NCI-H128 (cell line): ENCODE measurements around the gene AGT.
"Not testable (repeated sequence)": the region's sequence is repeated elsewhere in the genome, so short reads cannot be mapped to it uniquely, and the experiment has no call there.

ENCODE experiments used
- DNase-seq: peaks from one replicate; lab custom pipeline; 2025; ENCODE audit not compliant: unreplicated experiment; lab: John Stamatoyannopoulos, UW

Gene AGT

DNA sequence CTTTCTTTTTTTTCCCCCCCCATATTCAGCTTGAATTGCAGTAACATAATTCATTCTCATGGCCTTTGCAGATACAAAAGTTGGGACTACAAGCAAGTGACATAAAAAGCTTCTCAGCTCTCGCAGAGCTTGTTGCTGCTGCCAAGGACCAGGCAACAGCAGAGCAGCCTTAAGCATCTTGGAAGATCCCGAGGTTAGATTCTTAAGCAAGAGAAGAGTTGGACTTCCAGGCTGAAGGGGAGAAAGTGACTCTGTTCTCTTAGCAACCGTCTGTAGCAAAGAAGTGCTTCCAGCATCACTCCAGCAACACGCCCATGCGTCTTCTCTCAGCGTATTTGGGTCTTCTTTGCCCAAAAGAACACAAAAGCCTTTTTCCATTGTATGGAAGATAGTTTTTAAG lies 20.7 kb downstream of the AGT start:
- DNase-seq: no peak

- DNase-seq: no peak
Observed at GRCh38 chr1:230691615-230692014, 22.3 kb downstream of the AGT start.

- DNase-seq: no peak
Observed at GRCh38 chr1:230690101-230690500, 23.8 kb downstream of the AGT start.

GRCh38 chr1:230686747-230687146 lies 27.2 kb downstream of the AGT start:
- DNase-seq: no peak

DNA sequence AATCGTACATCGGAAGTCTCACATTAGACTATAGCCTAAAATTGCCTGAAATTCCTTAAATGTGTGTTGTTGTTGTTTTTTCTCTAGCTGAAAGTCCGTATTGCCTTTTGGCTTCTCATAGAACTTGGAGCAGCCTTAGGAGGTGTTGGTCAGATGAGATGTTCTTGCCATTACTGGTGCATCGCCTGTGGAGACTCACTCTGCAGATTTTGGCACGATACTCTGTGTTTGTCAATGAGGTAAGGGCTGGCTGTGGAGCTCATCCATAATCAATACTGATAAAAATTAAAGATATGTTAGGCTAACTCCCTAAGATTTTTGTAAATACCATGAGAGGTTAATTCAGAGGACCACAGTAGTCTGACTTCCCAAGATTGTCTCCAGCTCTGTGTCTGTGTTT lies 28.9 kb downstream of the AGT start:
- no peak for DNase-seq

- no peak for DNase-seq
Observed at GRCh38 chr1:230684146-230684545, 29.8 kb downstream of the AGT start.

- DNase-seq: no peak
Observed at GRCh38 chr1:230682882-230683610, 30.9 kb downstream of the AGT start.

DNA sequence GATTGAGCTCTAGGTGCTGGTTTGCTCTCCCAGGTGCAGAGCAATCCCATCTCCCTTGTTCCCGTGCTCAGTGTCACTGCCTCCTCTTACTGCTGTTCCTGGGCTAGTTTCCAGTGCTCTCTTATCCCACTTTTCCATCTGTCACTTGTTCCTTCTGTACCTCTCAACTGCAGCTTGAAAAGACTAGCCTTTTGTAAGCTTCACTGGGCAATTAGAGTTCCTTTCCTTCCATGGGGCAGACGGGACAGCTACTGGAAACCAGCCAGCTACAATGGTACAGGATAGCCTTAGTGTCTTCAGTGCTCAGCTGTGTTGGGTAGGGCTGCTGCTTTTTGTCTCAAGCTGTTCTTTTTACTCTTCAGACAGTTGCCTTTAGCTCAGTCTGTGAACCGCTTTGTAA lies 31.6 kb downstream of the AGT start:
- peak; percentile 8 for DNase-seq

- DNase-seq: peak; percentile 84
Observed at GRCh38 chr1:230681599-230681998, 32.3 kb downstream of the AGT start.

DNA sequence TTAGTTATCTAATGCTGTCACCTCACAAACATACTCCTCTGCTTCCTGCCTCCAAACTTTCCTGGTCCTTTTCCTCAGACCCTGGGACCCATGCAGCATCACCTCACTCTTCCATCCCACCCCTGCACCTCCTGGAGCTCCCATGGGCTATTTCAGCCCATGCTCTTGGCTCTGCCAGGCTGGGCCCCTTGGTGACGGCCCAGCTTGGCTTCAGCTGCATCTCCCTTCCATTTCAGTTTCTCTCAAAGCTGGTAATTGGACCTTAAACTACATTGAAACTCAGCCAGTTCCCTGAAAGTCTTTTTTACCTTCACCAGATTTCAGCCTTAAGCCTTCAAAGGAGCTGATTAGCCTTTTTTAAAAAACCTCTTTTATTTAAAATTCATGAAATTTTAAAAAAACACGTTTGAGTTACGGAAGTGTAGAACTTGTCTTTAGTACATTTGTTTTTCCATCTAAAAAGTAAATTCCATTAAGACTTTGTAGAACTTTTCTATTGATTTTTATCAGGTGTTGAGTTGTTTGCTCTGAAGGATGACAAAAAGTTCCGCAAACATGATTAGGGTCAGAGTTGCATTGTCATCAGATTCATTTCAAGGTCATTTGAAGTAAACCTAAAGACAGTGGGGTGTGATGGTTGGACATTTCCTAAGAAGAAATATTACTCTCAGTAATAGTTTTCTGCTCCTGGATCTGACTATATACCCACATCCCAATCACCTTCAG lies 33.5 kb downstream of the AGT start:
- DNase-seq: no peak

- DNase-seq: no peak
Observed at GRCh38 chr1:230679825-230680224, 34.1 kb downstream of the AGT start.

DNA sequence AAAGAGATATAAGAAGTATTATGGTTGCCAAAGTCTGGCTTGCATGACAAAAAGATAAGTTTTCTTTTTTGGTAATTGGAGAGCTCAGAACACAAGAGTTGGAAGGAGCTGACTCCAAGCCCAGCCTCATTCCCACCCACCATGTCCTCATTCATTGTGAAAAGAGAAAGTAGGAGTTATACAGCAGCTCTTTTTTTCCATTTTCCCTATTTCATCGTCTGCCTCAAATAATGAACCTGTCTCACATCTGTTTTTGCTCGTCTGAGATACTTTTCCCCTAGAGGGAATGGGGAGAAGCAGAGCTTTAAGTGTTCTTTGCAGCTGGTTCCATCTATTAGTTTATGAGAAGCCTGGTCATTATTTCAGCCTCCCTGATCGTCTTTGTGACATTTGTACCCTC lies 34.7 kb downstream of the AGT start:
- no peak for DNase-seq

GRCh38 chr1:230677200-230677599 lies 36.7 kb downstream of the AGT start:
- DNase-seq: no peak

- no peak for DNase-seq
Observed at GRCh38 chr1:230674581-230674980, 39.3 kb downstream of the AGT start.

DNA sequence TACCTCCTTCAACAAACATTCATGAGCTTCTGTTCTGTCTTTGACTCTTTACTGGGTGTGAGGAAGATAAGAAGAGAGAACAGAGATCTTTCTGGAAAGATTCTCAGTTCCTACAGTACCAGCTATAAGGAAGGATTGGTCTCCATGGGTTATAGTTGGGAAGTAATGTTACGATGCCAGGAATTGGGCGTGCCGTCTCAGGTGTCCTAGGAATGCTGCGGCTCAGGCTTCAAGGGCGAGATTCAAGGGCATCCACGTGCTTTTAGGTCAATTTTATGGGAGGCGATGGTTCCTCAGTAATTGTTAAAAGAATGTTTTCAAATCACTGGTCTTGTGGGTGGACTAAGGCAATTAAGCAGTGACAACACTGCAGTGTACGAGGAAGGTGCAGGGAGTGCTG lies 44.4 kb downstream of the AGT start:
- DNase-seq: no peak

- no peak for DNase-seq
Observed at GRCh38 chr1:230668227-230668626, 45.7 kb downstream of the AGT start.

DNA sequence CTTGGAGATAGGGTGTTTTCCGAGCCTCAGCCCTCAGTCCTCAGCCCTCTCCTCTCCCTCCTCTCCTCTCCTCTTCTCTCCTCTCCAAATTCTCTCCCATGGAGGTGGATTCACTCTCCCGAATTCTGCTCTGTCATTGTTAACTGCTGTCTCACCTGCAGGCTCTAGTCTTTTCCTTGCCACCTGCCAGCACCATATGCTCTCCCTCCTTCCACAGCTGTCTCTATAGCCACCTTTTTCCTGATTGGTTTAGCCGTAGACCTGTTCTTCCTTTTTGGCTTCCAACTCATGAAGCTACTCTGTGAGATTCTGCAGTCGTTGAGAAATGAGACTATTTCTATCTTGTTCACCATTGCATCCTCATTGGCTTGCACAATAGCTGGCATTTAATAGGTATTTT lies 51.9 kb downstream of the AGT start:
- no peak for DNase-seq

- DNase-seq: no peak
Observed at GRCh38 chr1:230658691-230659090, 55.2 kb downstream of the AGT start.

GRCh38 chr1:230658103-230658502 lies 55.8 kb downstream of the AGT start:
- DNase-seq: not testable (repeated sequence)

DNA sequence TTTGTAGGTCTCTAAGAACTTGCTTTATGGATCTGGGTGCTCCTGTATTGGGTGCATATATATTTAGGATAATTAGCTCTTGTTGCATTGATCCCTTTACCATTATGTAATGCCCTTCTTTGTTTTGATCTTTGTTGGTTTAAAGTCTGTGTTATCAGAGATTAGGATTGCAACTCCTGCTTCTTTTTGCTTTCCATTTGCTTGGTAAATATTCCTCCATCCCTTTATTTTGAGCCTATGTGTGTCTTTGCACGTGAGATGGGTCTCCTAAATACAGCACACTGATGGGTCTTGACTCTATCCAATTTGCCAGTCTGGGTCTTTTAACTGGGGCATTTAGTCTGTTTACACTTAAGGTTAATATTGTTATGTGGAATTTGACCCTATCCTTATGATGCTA lies 57.2 kb downstream of the AGT start:
- DNase-seq: not testable (repeated sequence)
